HG02642 (cell line): Measurements from ENCODE around the gene PCDH9.

Experiments used
- ATAC-seq: cut with Tn5 transposase; IDR thresholded peaks from one replicate; pipeline ENCODE4 v1.9.1; 2021; ENCODE audit warnings: mild to moderate bottlenecking; ENCODE audit not compliant: unreplicated experiment, poor library complexity

The PCDH9 gene

GRCh38 chr13:67226696-67227095 is 3.4 kb downstream of the PCDH9 start:
- no peak for ATAC-seq

- no peak for ATAC-seq
These were observed 4.6 kb downstream of the PCDH9 start for GRCh38 chr13:67225252-67226159.

- no peak for ATAC-seq
These were observed 5.8 kb downstream of the PCDH9 start for GRCh38 chr13:67224148-67224846.

- ATAC-seq = no peak
These were observed 6.4 kb downstream of the PCDH9 start for GRCh38 chr13:67223742-67224141.

DNA sequence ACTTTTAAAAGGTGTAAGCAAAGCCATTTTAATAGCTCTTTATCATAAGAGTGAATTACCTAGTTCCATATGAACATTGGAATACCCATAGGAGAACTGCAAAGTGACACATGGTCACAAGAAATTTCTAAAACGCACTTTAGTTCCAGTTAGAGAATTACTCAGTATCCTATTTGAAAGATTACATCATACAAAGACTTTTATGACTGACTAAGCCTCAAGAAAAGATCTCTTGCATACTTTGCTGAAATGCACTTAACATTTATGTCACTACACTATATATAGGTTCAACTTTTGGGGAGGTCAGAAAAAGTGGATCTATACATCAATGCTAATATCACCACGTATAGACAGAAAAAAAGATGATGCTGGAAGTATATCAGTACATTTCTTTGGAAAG is 7.1 kb downstream of the PCDH9 start:
- ATAC-seq = no peak

GRCh38 chr13:67221630-67222226 is 8.4 kb downstream of the PCDH9 start:
- peak; percentile 70 for ATAC-seq

DNA sequence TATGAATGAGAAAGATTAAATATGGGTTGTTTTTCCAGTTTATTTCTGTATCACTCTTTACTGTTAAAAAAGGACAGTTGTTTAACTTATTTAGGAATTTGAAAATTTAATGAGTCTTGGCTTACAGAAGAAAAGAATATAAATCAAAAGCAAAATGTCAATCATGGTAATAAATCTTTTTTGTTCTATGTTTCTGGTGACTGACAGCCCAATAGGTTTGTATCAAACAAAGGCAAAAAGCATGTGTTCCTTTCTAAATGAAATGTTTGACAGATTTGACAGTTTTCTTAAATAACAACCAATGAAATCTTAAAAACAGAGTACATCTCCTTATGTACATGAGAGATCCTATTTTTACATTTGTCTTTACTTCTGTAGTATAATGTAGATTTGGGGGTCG is 11.0 kb downstream of the PCDH9 start:
- ATAC-seq = no peak

- ATAC-seq = no peak
These were observed 12.3 kb downstream of the PCDH9 start for GRCh38 chr13:67217880-67218279.

DNA sequence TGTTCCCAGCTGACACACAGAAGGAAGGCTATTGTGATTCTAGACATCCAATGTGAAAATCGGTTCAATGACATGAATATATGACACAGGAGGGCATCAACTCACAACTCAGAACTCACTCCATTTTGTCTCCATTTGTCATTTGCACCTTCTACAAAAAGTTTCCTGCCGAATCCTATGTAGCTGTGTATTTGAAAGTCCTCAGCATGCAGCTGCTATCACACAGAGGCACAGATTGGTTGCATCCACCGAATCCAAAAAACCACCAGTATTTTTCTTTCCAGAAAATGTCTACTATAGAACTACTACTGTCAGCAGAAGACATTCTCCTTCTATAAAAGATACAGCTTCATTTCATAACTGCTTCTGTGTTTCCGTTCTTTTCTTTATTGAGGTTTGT is 13.3 kb downstream of the PCDH9 start:
- ATAC-seq = no peak

GRCh38 chr13:67210208-67210607 is 19.9 kb downstream of the PCDH9 start:
- ATAC-seq = no peak

DNA sequence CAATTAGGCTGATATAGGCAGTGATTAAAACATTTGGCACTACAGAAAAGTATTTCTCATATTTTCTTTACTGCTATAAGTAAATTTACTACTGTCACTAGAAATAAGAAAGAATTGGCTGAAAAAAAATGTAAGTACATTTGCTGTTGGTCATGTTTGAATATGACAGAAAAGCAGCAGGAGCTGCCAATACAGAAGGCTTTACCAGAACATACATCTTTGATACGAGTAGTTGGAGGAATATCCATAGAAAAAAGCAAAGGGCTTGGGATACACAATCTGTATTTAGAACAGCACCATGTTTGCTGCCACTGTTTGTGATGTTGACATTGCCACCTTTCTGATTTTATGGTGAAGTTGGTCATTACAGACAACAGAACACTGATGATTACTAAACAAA is 21.6 kb downstream of the PCDH9 start:
- ATAC-seq = no peak

DNA sequence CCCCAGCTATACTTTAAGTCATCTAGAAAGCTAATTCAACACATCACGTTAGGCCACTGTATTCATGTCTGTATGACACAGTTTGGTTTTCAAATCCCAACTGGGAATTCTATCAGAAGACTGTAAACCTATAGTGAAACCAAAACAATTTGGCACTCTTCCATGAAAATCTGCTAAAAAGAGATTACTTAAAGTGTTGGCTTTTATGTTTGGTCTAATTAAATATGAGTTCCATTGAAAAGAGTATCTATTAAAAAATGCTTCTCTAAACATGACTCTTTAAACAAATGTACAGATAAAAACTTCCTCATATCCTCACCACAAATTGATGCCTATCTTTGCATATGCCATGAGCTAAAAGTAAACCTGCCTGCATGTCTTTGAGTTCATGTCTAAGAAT is 25.4 kb downstream of the PCDH9 start:
- ATAC-seq = no peak

GRCh38 chr13:67200605-67201004 is 29.5 kb downstream of the PCDH9 start:
- ATAC-seq = no peak

DNA sequence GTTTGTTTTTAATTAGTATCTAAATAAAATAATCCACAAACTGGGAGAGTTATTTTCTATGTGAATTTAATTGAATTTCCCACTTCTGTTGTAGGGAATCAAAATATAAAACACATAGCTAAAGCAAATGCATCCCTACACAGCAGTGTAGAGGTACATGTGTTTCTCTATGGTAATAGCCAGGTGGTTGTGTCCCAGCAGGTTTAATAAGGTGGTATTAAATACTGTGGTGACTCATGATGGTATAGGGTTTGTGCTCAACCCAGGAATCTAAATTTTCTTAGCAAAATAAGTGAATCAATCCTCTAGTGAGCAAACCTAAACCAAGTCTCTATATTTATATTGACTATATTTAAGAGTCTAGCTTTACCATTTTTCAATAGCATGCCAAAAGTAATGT is 30.0 kb downstream of the PCDH9 start:
- ATAC-seq = no peak

GRCh38 chr13:67197704-67198103 is 32.4 kb downstream of the PCDH9 start:
- ATAC-seq = no peak

- ATAC-seq = no peak
These were observed 36.2 kb downstream of the PCDH9 start for GRCh38 chr13:67193979-67194378.

GRCh38 chr13:67192751-67193150 is 37.4 kb downstream of the PCDH9 start:
- ATAC-seq = no peak

DNA sequence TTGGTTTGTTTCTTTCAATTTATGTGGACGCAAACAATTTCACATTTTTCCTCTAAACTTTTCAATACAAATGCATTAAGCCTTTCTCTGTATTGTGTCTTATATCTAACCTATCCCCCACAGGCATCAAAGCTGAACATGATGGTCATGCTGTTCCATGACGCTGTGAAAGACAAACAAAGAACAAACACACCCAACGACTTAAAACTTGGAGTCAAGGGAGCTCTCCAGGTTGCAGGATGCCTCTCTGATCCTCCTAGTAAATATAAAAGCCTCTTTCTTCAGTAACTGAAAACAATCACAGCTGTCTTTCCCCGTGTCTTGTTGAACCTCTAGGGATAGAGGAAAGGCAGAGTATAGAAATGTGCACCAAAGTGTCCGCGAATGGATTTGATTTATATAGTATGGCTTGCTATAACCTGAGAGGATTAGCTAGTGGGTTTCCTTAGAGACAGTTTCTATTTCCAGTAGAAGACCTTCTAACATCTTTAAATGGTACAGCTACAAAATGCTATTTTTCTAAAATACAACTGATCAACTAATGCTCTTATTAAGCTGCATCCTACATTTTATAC is 43.1 kb downstream of the PCDH9 start:
- ATAC-seq = no peak

DNA sequence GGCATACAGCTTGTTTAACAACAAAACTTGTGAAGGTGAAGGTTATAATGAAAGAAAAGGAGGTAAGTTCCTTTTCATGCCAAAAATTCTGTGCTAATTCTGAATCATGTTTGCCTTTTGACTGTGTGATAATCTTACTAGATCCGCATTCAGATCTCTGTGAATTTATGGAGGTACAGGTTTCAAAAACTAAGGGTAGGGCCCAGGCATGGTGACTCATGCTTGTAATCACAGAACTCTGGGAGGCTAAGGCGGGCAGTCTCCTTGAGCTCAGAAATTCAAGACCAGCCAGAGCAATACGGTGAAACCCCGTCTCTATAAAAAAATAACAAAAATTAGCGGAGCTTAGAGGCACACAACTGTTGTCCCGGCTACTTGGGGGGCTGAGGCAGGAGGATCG is 45.9 kb downstream of the PCDH9 start:
- no peak for ATAC-seq

GRCh38 chr13:67183151-67183550 is 47.0 kb downstream of the PCDH9 start:
- ATAC-seq = no peak
